Esophagus mucosa (tissue), 1 donor: Measurements from ENCODE around the gene ANTXR1. TPM values are rescaled to one million over a fixed set of nuclear protein-coding genes. Genes with fewer than 3 reads are reported as not detected.

Source experiments
- ATAC-seq: fragments of 200-7000 bp; cut with Tn5 transposase; one replicate; pipeline ENCODE4 v1.9.1; 2020
- total RNA-seq: library from RNA; stranded (reverse); gene quantifications from one replicate; pipeline ENCODE4 v1.2.4, GENCODE V29; 2023
- donor health status: DM: yes; HTN: yes; CAD: no.

ANTXR1 gene
- total RNA-seq, 1 donor from 2014 or later, result 13.9 TPM

DNA sequence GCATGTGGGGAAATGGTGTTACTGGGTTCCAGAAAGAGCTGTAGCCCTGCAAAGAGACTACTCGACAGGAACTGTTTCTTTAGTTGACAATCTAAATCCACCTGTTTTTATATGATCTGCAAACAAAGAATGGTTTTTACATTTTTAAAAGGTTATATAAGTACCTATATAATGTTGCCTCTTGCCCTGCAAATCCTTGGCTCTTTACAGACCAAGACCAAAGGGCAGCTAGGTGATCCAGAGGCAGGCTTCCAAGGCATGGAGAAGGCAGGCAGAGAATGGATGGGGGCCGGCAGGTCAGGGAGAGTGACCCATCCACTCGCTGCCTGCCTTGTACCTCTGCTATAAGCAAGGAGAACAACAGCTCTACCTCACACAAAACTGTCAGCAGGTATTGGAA, 173.6 kb downstream of the ANTXR1 start:
- no peak for ATAC-seq

DNA sequence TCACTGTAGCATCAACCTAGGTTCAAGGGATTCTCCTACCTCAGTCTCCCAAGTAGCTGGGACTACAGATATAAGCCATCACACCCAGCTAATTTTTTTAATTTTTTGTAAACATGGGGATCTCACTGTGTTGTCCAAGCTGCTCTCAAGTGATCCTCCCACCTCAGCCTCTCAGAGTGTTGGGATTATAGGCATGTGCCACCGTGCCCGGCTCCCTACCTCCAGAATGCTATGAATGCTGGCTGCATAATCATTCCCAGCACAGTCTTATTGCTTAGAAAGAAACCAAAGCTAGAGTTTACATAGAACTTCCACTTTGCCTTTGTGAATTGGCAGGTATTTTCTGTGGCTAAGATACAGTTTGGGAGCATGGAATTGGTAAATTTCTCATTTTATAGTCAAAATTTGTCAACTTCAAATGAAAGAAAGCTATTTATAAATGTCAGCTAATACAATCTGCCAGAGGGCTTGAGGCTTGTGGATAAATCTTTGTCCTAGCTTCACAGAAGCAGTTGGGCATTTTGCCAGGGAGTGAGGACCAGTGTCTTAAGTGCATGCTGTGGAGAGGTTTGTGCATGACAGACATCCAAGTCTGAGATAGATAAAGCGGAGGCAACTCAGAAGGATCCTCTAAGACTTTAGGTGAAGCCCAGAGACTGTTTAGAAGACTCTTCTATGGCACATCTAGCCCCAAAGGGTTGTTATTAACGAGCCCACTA, 175.4 kb downstream of the ANTXR1 start:
- no peak for ATAC-seq

DNA sequence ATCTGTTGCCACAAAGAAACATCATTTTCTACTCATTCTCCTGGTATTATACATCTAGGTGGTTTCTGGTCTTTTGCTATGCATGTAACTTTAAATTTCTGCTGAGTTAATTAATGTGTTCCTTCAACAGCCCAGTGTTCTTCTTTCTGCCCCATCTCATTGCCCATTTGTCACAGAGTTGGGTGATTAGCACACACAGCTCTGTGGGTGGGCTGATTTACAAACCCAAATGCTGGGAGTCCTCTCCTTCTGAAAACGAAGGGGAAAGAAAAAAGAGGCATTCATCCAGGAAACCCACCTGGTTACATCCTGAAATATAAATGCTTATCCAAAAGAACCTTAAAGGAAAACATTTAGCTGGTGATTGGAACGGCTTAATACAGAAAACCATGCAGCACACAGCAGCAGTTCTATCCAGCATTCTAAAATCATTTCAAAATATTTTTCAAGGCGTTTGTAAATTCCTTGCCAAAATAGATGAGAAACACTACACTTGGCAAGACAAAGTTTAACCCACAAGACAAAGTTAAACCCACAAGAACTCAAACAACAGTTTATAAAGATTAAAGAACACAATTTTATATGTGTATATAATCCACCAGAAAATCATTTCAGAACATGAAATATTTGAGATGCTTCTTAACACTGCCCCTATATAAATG, 177.9 kb downstream of the ANTXR1 start:
- ATAC-seq, result no peak

DNA sequence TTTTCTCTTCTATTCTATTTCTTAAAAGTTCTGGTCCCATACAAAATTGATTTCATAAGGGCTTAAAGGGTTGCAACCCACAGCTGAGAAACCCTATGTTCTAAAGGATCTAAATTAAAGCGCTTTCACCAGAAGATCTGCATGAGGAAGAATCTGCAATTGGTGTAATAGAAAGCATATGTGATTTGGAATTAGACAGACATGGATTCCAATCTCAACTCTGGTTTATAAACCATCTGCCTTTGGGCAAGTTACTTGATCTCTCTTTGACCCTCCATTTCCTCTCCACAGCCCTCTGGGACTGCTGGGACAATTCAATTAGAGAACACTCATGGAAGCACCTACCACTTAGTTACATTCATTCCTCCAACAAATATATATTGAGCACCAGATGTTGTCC, 178.7 kb downstream of the ANTXR1 start:
- ATAC-seq, result no peak

DNA sequence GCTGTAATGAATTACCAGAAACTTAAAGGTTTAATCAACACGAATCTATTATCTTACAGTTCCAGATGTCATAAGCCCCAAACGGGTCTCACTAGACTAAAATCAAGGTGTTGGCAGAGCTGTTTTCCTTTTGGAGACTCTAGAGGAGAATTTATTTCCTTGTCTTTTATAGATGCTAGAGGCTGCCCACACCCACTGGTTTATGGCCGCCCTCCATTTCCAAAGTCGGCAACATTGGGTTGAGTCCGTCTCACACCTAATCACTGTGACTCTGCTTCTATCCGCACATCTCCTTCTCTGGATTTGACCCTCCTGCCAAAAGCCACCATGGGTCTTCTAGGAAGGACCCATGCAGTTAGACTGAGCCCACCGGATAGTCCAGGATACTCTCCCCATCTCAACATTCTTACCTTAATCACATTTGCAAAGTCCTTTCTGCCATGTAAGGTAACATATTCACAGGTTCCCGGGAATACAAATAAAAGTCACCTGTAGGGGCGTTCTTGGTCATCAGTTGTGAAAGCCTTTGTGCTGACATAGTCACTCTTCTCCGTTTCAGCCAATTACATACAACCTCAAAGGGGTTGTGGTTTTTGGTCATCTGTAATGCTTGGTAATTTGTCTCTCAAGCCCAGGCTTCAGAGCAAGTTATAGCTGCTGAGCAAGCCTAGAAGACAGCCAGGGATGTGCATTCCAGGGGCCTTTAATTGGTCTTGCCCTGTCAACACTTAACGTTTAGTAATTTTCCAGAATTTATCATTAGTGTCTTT, 179.4 kb downstream of the ANTXR1 start:
- no peak for ATAC-seq

DNA sequence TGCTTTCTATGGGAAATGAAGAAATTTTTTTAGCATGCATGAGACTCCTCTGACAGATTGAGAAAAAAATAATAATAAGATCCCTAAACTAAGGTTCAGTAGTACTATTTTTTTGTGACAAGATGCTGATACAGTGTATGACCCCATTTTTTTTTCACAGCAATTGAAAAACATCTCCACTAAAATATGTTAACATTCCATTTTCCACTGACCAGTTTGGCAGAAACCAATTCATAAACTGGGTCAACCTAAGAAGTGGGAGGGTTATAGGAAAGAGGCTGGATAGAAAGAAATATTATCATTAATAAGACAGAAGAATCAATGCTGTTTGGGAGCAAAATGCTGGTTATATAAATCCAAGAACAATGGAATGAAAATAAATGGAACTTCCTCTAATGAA, 182.7 kb downstream of the ANTXR1 start:
- no peak for ATAC-seq

DNA sequence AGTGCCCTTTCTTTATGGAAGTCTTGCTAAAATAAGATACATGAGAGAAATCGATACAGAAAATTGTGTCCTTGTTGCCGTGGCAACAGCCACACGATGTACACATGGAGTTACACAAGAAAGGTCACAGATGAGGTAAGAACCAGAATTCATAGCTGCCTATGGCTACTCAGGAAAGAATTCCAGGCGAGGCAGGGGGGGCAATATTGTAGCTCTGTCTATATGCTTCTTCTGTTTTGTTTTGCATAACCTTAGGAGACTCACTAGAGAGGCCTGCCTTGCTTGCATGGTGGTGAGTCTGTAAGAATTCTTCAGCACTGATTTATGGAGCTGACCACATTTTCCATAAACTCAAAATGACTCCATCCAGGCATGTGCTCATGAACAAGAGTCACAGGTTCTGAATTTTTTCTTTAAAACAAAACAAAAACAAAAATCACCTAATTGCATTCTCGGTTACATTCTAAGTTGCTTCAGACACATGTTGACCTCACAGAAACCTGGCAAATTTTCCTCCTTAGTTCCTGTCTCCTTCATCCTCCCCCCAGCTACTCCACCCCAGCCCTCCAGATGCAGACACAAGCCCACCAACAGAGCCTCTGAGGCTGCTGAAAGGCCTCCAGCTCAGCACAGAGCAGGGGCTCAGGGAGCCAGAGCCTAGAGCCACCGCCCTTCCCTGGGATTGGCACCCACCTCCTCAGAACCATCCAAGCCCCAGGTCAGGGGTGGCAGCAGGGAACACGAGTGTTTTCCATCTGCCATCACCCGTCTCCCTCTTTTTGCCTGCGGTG, 183.5 kb downstream of the ANTXR1 start:
- no peak for ATAC-seq

DNA sequence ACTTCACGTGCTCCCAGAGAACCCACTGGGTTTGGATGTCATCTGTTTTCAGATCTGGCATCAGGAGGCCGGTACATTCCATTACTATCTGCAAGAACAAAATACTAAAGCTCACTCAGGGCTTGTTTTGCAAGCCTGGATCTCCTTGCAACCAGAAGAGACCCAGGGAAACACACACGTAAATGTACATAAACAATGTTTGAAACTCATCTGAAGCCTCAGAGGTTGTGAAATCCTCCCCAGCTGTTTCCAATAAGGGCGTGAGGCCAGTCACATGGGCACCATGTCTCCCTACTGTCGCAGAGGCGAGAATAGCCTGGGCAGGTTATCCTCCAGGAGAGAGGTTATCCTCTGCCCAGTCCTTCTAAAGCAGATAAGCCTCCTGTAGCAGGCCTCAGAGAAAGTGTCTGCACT, 187.1 kb downstream of the ANTXR1 start:
- ATAC-seq, result no peak

DNA sequence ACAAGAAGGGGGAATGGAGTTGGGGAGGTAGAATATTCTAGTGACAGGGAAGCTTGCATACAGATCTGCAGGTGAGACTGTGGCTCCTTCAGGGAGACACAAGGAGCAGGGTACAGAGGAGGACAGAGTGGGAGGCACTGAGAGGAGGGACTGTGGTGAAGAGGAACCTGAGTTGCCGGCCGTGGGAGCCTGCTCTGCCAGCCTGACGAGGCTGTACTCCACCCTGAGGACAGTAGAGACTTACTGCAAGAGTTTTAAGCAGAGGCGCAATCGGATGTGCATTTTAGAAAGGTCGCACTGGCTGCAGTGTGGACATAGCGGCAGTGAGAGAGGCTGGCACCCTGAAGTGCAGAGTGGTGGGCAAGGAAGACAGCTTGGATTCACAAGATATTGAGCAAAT, 188.3 kb downstream of the ANTXR1 start:
- ATAC-seq, result peak; percentile 45

DNA sequence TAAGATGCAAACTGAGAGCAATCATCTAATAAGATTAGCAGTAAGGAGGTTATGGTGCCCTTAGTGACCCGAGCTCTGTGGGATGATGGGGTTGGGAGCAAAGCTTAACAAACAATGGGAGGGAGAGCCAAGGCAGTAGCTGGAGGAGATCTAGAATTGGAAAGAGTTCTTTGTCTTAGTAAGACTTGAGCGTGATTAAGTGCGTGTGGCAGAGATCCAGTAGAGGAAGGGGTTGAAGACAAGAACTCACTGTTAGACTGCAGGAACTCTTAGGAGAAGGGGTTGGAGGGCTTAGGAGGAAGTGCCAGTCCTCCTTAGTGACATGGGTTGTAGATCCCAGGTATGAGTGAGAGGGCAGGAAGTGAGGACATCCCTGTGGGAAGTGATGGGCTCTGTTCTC, 189.3 kb downstream of the ANTXR1 start:
- ATAC-seq, result no peak

DNA sequence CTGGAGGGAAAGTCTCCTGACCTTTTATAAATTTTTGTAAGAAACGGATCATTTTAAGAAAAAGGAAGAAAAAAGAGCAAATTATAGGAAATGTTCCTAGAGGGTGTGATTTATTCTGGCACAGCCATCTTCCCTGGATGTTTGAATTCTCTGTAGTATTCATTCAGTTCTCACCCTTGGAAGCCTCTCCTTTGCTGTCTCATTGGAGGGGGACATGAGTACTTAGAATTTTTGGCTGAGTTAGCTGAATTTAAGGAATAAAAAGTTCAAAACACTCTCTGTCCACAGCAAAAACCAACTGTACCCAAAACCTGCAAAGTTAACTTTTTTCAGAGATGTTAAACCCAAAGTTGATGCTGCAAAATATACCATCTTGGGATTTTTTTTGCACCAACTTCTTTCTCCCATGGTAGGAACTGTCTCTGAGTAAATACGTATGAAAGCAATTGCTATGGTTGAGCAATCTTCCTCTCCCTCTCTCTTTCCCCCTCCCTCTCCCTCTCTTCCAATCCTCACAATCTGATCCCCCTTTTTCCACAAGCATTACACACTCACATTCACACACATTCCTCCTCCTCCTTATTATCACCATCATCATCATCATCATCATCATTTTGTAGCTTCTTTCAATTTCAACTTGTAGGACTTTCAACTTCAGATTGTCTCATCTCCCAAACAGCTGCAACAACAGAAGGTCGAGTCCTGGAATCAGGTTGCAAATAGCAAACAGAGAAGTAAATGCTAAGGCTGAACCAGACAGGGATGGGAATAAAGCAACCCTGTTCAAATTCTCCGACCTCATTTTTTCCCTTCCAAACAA, 190.4 kb downstream of the ANTXR1 start:
- ATAC-seq, result no peak

DNA sequence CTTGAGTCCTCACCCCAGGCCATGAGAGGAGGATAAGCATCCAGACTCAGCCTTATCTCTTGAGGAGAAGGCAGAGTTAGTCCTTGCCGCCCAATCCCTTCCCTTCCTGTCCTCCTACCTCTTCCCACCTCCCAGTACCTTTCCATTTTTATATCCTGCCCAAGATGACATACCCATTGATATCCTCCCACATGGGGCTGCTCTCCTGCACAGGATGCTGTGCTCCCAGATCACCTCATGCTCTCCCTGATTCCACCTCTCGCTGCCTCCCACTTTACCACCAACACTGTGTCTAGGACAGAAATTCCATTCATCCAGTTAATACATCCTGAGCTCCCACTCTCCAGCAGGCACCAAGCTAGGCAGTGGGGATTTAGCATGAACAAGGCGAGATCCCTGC, 191.7 kb downstream of the ANTXR1 start:
- ATAC-seq, result no peak

DNA sequence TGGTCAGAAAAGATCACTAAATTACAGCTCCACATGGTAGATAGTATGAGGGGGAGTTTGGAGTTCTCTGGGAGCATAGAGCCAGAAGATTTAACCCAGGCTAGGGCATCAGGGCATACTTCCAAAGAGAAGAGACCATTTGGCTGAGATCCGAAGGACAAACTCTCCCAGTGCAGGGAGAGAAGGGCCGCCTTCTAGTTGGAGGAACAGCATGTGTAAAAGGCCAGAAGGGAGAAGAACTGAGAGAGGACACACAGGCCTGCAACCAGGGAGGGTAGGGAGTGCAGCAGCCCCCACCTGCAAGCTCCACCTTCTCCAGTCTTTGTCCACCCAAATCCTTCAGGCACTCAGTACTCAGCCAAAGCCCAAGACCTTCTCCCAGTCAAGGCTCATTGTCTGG, 192.1 kb downstream of the ANTXR1 start:
- no peak for ATAC-seq

DNA sequence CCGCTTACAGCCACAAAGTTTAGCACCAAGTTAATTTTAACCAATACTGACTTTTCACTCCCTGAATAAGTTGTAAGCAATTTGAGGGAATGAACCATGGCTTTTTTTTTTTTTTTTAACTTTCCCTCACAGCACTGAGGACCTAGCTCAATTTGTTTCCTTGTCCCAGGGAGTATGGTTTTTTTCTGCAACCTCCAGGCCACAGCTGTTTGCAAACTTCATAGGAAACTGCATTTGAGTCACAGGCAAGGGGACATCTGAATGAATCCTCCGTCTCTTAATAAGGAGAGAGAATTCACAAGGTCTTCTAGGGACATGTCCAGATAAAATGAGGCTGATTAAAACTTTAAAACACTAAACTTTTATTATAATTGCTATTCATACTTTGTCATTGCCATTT, 192.5 kb downstream of the ANTXR1 start:
- ATAC-seq, result no peak

DNA sequence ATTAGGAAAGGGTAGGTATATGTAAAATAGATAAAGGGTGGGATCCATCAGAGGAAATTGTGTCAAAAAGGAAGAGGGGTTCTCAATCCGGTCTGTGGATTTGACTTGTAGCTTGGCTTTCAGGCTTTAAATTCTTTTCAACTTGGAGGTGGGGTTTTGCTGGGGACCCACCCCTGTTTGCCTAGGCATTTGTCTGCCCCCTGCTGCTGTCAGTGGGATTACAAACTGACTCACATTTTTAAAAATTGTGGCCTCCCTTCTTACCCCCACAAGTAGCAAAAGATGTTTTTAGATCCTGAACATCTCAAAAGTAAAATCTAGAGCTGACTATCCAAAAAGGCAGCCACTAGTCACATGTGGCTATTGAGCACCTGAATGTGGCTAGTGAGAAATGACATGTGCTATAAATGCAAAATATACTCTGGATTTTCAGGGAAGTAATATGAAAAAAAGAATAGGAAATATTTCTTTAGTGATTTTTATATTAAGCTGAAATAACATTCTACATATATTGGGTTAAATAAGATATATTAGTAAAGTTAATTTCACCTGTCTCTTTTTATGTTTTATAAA, 195.1 kb downstream of the ANTXR1 start:
- no peak for ATAC-seq

DNA sequence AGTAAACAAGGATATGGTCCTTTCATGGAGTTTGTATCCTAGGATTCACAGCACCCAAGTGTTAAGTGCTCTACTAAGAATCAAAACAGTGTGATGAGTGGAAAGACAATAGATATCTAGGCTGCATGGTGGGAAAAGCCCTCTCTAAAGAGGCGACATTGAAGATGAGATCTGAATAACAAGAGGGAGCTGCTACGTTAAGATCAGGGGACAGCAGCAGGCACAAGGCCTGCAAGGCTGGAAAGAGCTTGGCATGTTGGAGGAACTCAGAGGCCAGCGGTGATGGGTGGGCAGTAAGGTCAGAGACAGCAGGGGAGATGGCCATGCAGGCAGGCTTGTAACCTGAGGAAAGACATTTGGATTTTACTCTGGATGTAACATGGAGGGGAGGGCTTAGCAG, 196.5 kb downstream of the ANTXR1 start:
- no peak for ATAC-seq

DNA sequence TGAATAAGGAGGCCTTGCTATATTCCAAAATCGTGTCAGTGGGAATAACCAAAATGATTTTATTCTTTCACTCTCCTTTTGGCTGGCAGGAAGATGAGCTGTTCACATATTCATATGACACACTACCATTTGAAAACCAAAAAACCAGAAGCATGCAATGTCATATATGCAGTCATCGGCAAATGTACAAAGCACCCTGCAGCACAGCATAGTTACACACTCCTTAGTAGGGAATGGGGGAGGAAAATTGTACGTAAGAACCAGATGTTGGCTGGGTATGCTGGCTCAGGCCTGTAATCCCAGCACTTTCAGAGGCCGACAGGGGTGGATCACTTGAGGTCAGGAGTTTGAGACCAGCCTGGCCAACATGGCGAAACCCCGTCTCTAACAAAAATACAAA, 197.4 kb downstream of the ANTXR1 start:
- no peak for ATAC-seq

DNA sequence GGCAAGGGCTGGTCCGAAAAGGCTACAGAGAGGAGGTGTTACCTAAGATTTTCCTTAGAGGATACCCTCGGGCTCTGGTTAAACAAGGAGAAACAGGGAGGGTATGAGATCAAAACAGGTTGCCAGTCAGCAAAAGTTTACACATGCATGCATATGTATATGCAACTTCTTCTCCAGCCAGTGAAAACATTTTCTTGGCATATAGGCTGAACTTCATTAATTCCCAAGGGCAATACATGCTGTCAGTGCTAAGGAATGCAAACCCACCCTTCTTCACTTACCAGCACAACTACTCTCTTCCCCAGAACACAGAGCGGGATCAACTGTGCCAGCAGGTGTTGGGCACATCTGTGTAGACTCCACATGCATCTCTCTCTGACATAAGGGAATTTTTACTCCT, 198.1 kb downstream of the ANTXR1 start:
- no peak for ATAC-seq

DNA sequence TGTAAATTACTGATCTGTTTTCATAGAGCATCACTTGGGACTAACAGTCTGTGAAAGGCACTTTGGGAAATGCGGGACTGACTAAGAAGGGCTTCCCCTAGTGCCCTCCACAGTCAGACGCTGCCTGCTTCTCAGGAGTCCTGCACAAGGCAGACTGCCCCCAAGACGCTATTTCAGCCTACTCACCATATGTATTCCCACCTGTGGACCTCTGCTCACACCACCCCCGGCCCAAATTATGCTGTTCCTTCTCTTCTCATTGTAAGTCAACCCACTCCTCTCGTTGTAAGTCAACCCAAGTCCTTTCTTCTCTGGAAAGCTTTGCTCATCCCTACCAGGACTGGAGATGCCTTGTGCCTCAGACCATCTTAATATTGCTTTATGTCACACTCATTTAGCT, 198.7 kb downstream of the ANTXR1 start:
- ATAC-seq, result no peak

DNA sequence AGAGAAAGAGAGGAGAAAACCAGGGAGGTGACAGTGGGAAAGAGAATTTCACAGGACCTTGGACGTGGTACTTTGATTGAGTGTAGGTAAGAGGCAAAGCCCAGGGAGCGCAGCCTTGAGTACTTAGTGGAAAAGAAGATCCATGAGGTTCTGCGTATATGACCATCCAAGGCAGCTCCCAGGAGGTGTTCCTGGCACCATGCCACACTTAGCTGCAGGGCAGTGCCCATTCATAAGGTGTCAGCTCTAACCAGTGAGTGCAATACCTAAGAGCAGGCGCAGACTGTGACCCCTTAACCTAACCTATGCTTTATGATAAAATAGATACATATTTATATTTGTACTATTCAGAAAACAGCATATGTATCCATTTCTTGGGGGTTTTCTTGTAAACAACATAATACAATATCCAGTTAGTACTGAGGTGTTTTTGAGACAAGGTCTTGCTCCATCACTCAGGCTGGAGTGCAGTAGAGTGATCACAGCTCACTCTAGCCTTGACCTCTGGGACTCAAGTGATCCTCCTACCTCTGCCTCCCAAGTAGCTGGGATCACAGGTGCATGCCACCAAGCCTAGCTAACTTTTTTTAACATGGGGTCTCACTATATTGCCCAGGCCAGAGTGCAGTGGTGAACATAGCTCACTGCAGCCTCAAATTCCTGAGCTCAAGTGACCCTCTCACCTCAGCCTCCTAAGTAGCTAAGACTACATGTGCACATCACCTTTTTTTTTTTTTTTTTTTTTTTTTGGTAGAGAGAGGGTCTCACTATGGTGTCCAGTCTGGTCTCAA, 199.5 kb downstream of the ANTXR1 start:
- ATAC-seq, result no peak

DNA sequence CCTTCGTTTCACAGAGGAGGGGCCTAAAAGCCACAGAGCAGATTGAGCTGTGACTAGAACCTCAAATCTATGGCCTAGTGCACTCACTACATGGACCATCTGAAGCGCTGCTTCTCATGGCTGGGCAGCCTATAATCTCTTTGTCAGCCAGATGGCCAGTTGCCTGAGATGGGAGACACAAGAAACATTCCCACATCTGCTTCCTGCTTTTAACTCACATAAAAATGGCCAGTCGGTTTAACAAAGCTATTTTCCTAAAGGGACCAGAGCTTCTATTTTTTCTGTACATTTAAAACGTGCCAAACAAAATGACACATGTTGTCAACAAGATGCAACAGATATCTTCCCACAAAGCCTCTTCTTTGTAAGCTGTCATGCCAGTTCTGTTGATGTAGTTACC, 200.2 kb downstream of the ANTXR1 start:
- ATAC-seq, result no peak
